ENCODE measurements around the gene PIP4K2C.

The PIP4K2C gene

GRCh38 chr12:57590864-57591781 lies at the start of gene PIP4K2C:
PIP4K2C (plus strand) TSS chr12:57591192; CDS start chr12:57591290, 98 bp downstream.
- DNase-seq (ENCODE audit: low read depth), result peak; percentile 58

DNA sequence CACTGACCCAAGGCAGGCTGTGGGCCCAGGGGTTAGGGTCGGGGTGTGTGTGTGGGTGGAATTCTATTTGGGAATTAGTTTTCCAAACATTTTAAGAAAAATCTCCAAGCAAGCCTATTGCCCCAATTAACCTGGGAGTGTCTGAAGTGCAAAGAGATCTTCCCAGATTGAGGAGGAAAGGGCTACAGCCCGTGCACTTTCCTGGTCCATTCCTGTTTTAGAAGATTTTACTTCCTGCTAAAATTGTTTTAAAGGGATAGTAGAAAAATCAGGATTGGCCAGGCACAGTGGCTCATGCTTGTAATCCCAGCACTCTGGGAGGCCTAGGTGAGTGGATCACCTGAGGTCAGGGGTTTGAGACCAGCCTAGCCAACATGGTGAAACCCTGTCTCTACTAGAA lies 49.3 kb upstream of the PIP4K2C start:
- no peak for DNase-seq (ENCODE audit: low read depth)

DNA sequence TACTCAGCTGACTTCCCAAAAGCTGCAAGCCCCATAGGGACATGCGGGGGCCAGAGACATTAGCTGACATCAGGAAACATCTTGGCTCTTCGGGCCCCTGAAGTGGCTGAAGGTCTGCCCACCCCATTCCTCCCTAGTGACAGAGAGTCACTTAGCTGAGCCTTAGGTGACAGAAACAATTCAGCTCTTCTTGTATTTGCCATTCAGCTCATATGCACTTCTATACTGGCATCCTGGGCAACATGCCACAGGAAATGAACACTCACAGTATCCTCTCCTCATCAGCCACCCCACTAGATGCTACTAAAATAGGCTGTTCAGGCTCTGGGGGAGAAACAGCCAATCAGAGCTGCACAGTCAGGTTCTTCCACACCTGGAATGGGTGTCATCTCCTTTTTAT lies 47.4 kb upstream of the PIP4K2C start:
- no peak for DNase-seq (ENCODE audit: low read depth)

DNA sequence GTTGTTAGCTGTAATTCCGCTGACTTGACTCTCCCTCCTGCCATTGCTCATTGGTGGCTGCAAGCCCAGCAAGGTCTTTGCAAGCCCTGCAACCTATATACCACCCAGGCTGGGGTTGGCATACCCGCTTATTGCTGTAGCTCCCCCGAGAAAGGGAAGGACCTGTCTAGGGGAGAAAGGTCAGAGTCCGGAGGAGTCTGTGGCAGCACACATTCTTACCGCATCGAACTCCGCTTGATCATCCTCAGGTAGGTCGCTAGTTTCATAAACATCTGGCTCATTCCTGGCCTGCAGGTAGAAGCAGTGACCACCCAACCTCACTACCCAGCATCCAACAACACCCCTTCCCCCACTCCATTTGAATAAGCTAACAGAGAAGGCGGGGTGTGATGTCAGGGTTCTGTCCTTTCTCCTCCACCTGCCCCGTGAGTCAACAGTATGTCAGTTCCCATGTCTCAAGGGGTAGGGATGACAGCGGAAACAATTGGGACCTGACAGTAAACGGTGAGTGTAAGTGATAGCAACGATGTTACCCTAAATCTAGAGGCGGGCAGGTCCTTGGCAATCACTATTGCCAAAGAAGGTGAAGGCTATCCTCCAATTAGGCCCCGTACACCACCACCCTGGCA lies 45.1 kb upstream of the PIP4K2C start:
- DNase-seq (ENCODE audit: low read depth), result no peak

DNA sequence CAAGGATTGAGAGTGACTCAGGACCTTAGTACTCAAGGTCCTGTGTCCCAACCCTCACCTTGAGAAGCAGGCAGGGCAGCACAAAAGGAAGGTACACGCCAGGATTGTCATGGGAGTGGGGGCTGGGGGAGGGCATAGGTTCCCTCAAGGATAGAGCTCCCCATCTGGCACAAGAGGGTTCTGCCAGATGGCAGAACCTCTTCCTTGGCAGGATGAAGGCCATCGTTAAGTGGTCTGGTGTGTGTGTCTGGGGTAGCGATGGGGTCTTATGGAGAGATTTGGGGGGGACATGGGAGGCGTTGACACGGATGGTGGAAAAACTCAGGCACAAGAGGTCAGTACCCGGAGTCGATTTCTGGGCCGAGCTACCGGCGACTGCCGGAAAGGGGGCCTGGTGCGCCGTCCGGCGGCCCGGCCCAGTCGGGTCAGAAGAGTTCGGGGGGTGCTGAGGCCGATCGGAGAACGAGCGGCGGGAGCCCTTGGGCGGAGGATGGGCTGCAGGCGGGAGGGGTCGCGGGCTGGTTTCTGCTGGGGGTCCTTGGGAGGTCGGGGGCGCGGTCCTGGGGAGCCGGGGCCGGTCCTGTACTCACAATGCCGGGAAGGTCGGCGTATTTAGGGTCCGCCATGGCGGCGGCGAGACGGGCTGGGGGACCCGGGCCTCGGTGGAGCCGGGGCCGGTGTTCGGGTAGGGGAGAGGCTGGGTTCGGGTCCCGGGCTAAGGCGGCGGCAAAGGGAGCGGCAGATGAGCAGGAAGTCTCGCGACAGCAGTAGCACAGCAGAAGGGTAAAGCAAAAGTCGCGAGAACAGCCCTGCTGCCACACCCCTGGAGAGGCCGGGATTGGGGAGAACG lies 44.3 kb upstream of the PIP4K2C start, which contains the start of gene DCTN2:
DCTN2 (minus strand) TSS at position 755 of the 850 bp plus-strand sequence; CDS start at position 626, 129 bp downstream.
- peak; percentile 79 for DNase-seq (ENCODE audit: low read depth)

DNA sequence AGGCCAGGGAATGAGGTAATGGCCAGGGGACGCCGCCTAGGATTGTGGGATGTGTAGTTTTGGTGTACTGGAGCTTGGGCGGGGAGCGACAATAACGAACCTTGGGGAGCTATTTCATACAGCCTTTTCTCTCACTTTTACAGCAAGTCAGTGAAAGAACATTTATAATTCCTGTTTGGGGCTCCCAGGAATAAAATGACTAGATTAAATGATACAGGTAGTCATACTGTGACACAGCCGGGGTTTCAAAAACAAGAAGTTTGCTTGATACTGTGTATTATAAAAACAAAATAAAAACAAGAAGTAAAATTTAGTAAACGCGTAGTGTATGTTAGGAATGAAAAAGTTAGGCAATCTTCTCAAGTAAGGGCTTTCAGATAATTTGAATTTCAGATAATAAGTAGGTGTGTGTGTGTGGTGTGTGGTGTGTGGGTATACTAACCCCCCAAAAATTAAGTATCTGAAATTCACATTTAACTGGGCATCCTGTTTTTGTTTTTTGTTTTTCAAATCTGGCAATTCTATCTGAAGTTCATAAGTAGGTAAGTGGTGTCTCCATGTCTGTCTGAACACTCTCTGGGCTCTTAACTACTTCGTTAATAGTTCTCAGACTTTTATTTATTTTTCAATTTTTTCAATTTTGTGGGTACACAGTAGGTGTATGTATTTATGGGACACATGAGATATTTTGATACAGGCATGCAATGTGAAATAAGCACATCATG lies 43.5 kb upstream of the PIP4K2C start:
- DNase-seq (ENCODE audit: low read depth), result no peak

DNA sequence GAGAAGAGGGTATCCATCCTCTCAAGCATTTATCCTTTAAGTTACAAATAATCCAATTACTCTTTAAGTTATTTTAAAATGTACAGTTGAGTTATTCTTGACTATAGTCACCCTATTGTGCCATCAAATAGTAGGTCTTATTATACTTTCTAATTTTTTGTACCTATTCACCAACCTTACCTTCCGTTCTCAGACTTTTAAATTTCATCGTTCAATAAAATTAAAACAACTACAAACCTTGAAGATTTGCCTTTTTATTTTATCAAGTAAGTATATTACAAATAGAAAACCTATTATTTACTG lies 43.0 kb upstream of the PIP4K2C start:
- no peak for DNase-seq (ENCODE audit: low read depth)

GRCh38 chr12:57548488-57548887 lies 42.5 kb upstream of the PIP4K2C start:
- no peak for DNase-seq (ENCODE audit: low read depth)

DNA sequence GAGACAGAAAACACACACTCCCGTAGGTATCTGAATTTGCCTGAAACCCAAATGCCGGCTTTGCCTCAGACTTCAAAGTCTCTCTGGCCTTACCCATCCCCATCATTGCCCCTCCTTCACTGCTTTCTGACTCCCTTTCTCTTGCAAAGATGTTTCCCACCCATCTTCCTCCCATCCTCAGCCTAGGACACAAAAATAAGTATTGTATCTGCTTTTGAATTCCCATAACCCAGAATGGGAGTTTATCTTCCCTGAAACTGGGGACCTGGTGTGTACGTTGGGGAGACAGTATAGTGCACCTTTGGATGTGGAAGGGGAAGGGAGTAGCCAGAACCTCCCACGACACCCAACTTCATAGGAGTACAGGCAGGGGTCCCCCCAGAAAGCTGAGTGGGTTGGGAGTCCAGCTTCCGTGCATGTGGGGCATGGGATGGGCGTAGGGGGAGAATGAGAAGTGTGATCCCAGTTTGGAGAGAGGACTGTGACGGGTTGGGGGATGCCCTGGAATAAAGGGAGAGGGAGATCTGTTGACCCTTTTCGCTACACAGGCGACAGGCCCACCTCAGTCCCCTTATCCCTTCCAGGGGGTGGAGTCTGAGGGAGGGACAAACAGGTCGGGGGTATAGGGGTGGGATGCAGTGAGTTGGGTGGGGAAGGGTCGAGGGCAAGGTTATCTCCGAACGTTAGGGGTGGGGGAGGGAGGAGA lies 41.6 kb upstream of the PIP4K2C start:
- DNase-seq (ENCODE audit: low read depth), result no peak

DNA sequence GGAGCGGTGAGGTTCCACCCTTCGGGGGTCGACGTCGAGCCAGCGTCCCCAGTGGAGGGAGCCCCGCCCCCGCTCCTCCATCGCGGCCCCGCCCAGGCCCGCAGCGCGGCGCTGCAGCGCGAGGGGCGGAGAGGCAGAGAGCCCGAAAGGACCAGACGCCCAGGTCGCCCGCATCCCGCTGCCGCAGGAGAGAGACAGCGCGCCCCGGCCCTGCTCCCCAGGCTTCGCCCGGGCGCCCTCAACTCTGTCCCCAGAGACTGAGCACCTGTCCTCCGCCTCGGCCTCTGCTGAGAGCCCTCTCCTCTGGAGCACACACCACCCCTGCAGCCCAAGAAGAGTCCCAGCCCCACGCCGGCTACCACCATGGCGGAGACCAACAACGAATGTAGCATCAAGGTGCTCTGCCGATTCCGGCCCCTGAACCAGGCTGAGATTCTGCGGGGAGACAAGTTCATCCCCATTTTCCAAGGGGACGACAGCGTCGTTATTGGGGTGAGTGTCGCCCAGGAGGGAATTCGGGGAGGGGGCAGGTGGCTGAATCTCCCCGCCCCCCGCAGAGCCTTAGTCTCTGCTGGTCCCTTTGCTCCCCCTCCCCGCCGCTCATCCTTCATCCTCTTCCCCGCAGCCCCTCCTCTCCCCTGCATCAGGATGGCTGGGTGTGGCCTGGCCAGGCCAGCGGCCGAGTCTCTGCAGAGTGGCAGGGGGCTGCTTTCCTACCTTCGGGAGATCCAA lies 40.9 kb upstream of the PIP4K2C start, which contains the start of gene KIF5A:
KIF5A (plus strand) TSS at position 136 of the 732 bp plus-strand sequence; CDS start at position 364, 228 bp downstream.
- DNase-seq (ENCODE audit: low read depth), result peak; percentile 40

DNA sequence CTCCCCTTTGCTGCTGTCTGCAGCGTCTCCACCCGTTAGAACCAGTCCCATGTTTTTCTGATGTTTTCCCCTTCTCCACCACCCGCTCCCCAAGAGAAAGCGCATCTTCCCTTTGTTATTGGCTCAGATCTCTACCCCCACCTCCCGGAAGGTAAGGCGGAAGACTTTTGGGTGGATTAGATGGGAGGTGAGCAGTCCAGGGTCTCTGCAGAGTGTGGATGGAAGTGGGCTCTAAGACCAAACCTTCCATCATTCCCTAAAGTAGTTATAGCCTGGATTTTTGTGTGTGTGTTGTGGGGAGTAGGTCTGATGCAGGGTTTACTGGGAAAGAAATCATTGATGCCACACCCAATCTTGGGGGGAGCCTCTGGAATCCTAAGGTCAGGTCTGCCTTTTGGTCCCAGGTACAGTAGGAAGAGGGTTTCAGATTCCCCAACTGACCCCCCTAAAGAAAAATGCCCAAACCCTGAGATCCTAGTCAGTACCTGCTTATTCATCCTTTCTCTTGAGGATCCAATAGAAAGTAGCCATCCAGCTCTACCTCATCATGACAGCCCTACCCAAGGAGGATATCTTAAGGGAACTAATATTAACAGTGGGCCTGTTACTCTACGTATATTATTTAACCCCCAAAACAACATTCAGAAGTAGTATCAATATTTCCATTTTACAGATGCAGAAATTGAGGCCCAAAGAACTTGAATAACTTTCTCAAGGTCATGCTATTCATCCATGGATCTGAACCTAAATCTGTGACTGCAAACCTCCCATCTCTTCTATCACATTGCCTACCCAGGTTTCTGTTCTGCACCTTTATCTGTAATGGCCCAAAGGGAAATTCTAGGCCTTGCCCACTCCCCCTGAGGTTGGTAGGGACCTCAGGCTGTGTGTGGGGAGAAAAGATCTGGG lies 40.1 kb upstream of the PIP4K2C start:
- no peak for DNase-seq (ENCODE audit: low read depth)

DNA sequence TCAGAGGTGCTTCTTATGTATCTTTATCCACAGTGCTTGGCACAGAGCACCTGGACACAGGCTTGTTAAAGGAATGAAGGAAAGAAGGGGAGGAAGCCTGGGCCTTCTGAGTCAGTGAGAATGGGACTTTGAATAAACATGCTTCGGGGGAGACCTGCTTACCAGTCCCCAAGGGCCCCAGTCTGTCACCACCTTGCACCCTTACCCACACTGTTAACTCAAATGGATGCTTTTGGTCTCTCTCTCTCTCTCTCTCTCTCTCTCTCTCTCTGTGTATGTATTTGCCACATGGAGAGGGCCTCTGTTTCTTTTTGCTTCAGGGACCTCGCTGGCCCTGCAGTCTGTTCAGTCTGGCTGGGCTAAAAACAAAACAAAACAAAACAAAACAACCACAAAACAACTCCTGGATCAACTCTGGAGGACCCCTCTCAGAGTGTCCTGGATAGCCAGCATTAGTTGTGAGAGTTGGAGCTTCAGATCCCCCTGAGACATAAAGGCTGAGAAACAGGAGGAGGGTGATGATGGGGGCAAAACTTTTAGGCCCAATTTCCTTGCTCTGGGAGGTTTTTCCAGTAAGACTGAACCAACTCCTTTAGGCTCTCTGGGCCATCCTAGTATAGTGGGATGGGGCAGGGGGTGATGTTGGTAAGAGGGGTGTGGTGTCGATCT lies 39.2 kb upstream of the PIP4K2C start:
- DNase-seq (ENCODE audit: low read depth), result no peak

DNA sequence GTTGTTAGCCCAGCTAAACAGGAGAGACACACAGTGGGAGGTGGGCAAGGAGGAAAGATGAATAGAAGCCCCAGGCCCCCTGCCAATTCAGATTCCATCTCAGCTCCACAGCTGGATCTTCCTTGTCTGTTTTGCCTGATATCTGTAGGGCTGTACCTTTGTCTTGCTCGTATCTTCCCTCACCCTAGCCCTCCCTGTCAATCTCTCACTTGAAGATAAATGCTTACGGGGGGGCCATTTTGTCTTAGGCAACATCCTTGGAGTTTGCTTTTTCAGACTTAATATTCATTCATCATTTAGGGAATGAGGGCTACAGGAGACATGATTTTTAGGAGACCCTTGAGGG lies 38.7 kb upstream of the PIP4K2C start:
- DNase-seq (ENCODE audit: low read depth), result no peak

DNA sequence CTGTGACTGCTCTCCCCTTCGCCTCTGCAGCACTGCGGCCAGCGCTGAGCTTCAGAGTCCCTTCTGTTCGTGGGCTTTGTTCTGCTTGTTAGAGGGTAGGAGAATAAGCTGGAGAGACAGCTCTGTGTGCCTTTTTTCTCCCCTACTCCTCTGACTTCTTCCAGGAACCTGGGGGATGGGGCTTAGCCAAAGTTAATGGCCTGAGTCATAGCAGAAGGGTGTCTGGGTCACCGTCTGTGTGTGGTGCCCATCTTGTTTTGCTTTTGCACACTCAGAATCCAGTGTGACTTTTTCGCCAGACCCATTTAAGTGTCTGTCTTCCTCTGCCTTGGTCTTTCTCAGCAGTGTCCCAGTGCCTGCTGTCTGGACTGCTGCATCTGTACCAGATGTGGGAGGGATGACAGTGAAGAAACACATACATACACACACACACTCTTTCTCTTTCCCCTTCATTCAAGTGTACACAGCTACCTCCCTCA lies 38.1 kb upstream of the PIP4K2C start:
- no peak for DNase-seq (ENCODE audit: low read depth)

GRCh38 chr12:57553343-57554202 lies 37.4 kb upstream of the PIP4K2C start:
- DNase-seq (ENCODE audit: low read depth), result no peak

DNA sequence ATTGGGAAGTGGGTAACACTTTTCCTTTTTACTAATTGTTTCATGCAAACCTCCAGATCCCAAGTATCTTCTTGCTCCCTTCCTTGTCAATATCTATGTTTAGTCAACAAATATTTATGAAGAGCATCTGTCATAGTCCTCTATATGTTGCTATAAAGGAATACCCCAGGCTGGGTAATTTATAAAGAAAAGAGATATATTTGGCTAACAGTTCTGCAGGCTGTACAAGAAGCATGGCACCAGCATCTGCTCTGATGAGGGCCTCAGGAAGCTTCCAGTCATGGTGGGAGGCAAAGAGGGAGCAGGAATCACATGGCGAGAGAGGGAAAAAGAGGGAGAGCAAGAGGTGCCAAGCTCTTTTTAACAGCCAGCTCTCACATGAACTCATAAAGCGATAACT lies 36.5 kb upstream of the PIP4K2C start:
- no peak for DNase-seq (ENCODE audit: low read depth)

DNA sequence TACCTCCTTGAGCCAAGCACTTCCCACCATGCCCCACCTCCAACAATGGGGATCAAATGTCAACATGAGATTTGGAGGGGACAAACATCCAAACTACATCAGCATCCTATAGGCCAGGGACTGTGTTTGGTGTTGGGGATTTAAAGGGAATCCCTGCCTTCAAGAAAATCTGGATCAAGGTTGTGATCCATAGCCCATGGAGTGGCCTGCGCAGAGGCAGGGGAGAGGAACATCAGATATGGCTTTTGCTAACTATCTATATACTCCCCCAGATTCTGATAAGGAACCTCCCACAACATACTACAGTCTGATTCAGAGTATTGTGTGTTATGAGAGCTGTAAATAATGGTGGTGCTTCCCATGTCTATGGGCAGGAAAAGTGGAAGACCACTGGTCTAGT lies 36.1 kb upstream of the PIP4K2C start:
- no peak for DNase-seq (ENCODE audit: low read depth)

DNA sequence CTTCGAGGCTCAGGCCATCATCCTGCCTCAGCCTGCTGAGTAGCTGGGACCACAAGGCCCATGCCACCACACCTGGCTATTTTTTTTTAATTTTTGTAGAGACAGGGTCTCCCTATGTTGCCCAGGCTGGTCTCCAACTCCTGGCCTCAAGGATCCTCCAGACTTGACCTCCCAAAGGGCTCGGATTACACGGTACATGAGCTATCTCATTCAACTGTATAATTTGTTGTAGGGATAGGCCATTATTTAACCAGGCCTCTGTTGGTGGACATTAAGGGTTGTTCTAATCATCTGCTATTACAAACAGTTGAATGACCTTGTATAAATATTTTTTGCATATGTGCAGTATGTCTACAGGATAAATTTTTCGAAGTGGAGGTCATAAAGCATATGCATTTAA lies 32.1 kb upstream of the PIP4K2C start:
- DNase-seq (ENCODE audit: low read depth), result no peak
